GM06990 (cell line): ENCODE results near the gene ADAMTS17.

ENCODE experiments used
- DNase-seq: peaks from one replicate; pipeline ENCODE4 v3.0.0-alpha.2; 2011; ENCODE audit not compliant: insufficient read length; ENCODE audit errors: extremely low read depth
- H3K27me3 ChIP-seq: replicated peaks from 2 replicates; pipeline ENCODE4 v1.6.0; 2011; ENCODE audit warnings: low read length; ENCODE audit not compliant: control insufficient read depth, insufficient read depth
- H3K36me3 ChIP-seq: 2 replicates; pipeline ENCODE4 v1.5.1; 2011; ENCODE audit warnings: low read length; ENCODE audit not compliant: control insufficient read depth, insufficient read depth
- H3K4me3 ChIP-seq: replicated peaks from 2 replicates; pipeline ENCODE4 v1.5.1; 2011; ENCODE audit warnings: low read depth, mild to moderate bottlenecking, control low read depth, low read length
- CTCF ChIP-seq: IDR thresholded peaks from 2 replicates; pipeline ENCODE4 v1.5.1; 2011; ENCODE audit warnings: low read length, control low read depth, mild to moderate bottlenecking, inconsistent platforms; ENCODE audit not compliant: insufficient read depth, poor library complexity, severe bottlenecking

ADAMTS17 gene

GRCh38 chr15:100191161-100191560 lies 150.6 kb downstream of the ADAMTS17 start:
- Histone ChIP-seq H3K36me3 (no peaks in the 10 kb centered on the region), H3K4me3 (no peak overlapping the region), H3K27me3 (no peaks in the 10 kb centered on the region; the same call in 1 of the 2 replicates)
- no peak for DNase-seq
- TF ChIP-seq CTCF, result no peak

GRCh38 chr15:100190675-100191074 lies 151.1 kb downstream of the ADAMTS17 start:
- DNase-seq, result no peak

GRCh38 chr15:100189849-100190248 lies 151.9 kb downstream of the ADAMTS17 start:
- no peak for DNase-seq
- Histone ChIP-seq H3K4me3 (no peak overlapping the region), H3K27me3 (no peaks in the 10 kb centered on the region; the same call in 1 of the 2 replicates), H3K36me3 (no peaks in the 10 kb centered on the region)
- no peak for TF ChIP-seq CTCF

More at GRCh38 chr15:100190675-100191074, 151.1 kb downstream of the ADAMTS17 start:
- no peak for TF ChIP-seq CTCF
- Histone ChIP-seq H3K4me3 (no peak overlapping the region), H3K27me3 (no peaks in the 10 kb centered on the region; the same call in 1 of the 2 replicates), H3K36me3 (no peaks in the 10 kb centered on the region)

GRCh38 chr15:100189319-100189718 lies 152.5 kb downstream of the ADAMTS17 start:
- TF ChIP-seq CTCF, result no peak
- no peaks in the 10 kb centered on the region; the same call in 1 of the 2 replicates for H3K27me3 ChIP-seq
- no peak for DNase-seq
- H3K36me3 ChIP-seq, result no peaks in the 10 kb centered on the region
- no peak overlapping the region for H3K4me3 ChIP-seq

GRCh38 chr15:100187677-100188076 lies 154.1 kb downstream of the ADAMTS17 start:
- DNase-seq, result no peak
- no peaks in the 10 kb centered on the region; the same call in 1 of the 2 replicates for H3K27me3 ChIP-seq
- TF ChIP-seq CTCF, result no peak
- H3K4me3 ChIP-seq, result no peak overlapping the region
- no peaks in the 10 kb centered on the region for H3K36me3 ChIP-seq

- TF ChIP-seq CTCF, result no peak
- H3K36me3 ChIP-seq, result no peaks in the 10 kb centered on the region
These were observed 154.8 kb downstream of the ADAMTS17 start for GRCh38 chr15:100186960-100187359.

More at GRCh38 chr15:100186960-100187359, 154.8 kb downstream of the ADAMTS17 start:
- H3K27me3 ChIP-seq, result no peaks in the 10 kb centered on the region; the same call in 1 of the 2 replicates
- no peak overlapping the region for H3K4me3 ChIP-seq
- no peak for DNase-seq
